AG20443 (cell line): Measurements from ENCODE around the gene ZNF680.
"Not testable (repeated sequence)": the region's sequence is repeated elsewhere in the genome, so short reads cannot be mapped to it uniquely, and the experiment has no call there.

Experiments used
- DNase-seq: peaks from one replicate; pipeline ENCODE4 v3.0.0; 2012; ENCODE audit warnings: low spot score, mixed read lengths

ZNF680 gene

DNA sequence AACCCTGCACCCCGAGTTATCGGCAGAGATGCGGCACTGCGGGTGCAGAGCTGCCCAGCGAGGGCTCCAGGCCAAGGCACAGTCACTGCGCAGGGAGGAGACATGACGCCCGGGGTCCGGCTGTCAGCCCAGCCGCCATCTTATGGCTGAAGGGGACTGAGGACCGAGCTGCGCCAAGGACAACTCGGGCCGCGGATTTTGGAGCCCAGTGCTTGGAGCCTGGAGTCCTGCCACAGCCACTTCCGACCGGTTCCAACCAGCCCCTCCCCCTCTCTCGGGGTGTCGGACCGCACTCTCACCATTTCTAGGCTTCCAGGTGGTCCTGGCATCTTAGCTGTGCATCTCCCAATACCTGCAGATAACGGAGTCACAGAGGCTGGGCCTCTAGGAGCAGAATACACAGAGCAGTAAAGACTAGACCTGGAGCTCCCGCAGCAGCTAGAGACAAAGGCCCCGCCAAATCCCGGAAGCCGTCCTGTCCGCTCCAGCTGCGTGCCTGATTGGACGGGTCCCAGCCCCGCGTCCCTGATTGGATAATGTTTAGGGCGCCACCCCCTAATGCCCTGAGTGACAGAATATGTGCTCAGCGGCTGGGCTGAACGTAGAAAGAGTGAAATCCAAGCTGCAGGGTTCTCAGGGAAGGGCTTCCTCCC is at the start of gene ZNF680:
Gene ZNF680 (minus strand): TSS at position 446 of the 653 bp plus-strand sequence. CDS start 117 bp downstream, at position 329.
- DNase-seq: peak; percentile 94

DNA sequence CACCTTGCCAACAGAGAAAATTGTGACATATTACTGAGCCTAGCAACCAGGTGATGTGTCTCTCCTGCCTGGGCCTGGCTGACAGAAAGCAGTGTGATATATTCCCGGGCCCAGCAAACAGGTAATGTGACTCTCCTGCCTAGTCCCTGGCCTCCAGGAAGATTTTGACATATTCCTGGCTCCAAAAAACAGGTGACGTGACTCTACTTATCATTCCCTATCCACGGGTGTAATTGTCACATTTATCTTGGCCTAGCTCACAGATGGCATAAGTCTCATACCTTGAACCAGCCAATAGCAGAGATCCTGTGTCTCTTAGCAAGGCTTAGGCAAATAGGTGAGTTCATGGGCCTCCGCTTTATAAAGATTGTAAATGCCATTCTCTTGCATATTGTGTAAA is 49.6 kb upstream of the ZNF680 start:
- DNase-seq: no peak

DNA sequence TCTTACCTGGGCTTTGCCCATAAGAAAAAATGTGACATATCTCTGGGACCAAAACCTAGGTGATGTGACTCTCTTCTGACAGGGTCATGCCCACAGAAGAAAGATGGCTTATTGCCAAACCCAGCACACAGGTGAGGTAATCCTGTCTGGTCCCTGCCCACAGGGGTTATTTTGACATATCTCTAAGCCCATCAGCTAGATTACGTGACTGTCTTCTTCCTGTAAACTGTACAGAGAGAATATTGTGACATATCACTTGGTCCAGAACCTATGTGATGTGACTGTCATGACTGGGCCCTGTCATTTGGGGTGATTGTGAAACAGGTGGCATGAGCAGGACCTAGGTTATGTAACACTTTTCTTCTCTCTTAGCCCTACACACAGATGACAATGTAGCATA is 48.8 kb upstream of the ZNF680 start:
- DNase-seq: no peak

DNA sequence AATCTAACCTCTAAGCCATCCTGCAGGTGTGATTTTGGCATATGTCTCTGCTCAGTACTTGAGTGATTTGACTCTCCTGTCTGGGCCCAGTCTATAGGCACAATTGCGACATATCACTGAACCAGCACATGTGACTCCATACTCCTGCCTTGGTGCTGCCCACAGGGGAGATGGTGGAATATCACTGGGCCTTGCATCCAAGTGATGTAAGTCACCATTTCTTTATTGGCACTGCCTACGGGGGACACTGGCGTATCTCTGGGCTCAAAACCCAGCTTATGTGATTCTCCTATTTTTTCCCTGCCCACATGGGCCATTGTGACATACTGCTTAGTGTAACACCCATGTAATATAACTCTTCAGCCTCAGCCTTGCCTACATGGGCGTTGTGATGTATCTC is 48.1 kb upstream of the ZNF680 start:
- no peak for DNase-seq

DNA sequence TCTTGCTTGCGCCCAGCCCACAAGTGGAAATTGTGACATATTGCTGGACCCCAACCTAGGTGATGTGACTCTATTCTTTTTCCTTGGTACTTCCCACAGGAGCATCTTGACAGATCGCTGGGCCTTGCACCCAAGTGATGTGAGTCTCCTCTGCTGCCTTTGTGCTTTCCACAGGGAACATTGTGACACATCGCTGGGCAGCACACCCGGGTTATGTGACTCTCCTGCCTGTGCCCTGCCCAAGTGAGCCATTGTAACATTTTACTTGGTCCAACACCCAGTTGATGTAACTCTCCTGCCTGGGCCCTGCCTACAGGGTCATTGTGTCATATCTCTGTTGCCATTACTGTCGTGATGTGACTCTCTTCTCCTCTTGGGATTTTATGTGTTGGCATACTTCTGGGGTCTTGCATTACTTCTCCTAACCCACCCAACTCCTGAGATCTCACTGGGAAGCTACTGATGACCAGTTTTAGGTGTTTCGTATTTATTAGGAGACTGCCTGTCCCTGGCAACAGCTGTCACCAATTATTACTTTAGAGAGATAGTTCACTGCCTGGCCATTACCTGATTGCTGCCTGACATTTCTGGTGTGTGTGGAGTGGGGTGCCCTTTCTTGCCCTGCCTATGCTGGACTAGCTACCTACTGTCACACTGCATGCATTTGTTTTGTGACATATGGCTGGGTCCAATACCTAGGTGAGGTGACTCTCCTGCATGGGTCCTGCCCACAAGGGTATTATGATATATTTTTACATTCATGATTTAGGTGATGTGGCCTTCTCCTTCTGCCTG is 45.4 kb upstream of the ZNF680 start:
- DNase-seq: no peak

DNA sequence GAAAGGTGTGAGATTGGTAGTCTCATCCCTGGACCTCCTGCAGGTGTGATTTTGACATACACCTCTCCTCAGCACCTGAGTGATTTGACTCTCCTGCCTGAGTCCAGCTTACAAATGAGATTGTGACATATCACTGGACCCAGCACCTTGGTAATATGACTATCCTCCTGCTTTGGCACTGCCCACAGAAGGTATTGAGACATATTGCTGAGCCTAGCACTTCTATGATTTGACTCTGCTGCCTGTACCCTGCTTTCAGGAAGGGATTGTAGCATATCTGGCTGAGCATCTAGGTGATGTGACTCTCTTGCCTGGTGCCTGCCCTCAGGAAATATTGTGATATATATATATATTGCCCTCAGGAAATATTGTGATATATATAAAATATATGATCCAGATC is 43.5 kb upstream of the ZNF680 start:
- no peak for DNase-seq

DNA sequence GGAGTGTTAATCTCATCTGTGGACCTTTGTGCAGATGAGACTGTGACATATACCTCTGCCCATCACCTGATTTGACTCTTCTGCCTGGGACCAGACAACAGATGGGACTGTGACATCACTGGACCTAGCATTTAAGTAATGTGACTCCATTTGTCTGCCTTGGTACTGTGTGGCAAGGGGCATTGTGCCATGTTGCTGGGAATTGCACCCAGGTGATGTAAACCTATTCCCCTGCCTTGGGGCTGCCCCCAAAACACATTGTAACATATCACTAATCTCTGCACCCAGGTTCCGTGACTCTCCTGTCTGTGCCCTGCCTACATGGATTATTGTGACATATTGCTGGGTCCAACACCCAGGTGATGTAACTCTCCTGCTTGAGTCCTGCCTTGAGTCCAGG is 40.4 kb upstream of the ZNF680 start:
- no peak for DNase-seq

DNA sequence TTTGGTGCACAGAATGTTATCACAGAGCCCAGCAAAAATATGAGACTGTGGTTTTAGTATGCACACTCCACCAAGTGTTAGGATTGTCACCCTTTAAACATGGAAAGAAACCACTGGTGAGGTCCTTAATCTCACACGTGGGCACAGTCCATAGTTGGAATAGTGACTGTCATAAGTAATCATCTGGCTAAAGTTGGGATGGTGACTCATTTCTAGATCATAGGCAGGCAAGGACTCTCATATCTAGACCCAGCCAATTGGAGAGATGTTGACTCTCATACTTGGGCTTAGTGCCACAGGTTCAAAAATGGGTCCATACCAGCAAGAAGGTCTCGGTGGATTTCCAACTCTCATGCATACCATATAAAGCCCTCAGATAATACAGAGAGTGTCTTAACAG is 39.6 kb upstream of the ZNF680 start:
- no peak for DNase-seq

DNA sequence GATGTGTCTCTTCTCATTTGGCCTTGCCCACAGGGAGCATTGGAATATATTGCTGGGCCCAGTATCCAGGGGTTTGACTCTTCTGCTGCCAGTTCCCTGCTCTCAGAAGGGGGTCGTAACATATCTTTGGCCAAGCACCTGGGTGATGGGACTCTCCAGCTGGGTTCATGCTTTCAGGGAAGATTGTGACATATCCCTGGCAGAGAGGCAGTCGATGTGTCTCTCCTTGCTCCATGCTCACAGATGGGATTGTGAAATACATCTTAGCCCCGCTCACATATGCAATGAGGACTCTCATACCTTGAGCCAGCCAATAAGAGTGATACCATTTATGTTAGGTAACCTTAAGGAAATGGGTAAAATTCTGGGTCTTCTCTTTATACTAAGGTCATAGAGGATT is 39.2 kb upstream of the ZNF680 start:
- DNase-seq: no peak

DNA sequence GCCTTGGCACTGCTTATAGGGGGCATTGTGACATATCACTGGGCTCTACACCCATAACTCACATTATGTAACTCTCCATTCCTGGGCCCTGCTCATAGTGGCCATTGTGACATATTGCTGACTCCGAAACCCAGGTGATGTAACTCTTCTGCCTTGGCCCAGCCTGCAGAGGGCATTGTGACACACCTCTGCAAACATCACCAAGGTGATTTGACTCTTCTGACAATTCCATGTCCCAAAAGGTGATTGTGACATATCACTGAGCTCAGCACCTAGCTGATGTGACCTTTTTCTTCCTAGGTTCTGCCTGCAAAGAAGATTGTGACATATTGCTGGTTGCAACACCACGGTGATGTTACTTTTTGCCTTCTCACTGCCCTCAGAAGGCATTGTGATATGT is 36.5 kb upstream of the ZNF680 start:
- no peak for DNase-seq

DNA sequence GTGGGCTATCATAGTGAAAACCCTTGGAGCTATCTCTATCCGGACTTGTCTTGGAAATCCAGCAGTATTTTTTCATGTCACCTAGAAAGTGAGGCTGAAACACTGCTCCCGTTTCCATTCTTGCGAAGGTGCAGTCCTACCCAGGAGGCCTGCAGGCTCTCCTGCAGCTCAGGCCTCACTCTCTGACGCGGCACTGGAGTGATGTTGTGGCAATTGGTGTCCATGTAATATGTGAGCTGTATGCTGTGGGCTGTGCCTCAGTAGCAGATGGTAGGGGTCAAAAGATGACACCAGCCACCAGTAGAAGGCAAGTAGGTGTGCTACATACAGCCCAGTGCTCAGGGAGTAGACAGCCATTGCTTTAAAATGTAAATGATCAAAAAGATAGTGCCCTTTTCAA is 28.1 kb upstream of the ZNF680 start:
- DNase-seq: no peak

DNA sequence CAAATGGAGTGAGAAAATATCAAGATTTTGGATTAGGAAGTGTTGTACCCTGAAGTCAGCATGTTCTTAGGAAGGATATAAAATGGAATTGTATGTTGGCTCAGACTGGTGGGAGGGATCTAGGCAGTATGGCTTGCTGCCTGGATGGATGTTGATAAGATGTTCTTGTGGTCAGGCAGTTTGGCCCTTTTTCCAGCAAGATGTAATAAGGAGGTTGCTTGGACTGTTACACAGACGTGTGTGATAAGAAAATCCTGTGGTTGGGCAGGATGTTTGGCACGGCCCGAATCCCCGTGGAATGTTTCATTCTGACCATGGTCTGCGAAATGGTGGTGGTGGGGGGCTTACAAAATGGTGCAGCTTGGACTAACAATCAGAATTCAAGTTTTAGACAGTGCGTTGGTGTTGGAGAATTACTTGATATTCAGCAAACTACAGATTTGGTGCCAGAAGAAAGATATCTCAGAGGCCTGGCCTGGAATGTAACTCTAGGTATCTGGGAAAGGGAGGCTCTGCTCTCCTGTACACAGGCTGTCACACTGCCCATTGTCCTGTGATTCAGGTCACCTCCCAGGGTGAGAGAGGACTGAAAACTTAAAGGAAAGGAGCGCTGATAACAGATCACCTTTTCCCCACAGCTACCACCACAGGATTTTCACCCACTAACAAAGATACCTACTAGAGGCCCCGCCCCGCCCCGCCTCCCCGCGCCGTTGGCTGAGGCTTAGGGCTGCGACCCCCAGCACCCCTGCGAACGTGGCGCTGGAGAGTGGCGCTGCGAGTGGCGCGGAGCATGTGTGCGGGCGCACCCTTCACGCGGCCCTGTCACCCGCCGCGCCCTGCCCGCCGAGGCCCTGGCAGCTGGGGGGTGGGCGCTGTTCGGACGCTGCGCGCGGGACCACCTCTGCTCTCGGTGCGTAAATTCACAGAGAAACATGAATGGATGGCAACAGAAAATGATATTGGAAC is 19.3 kb upstream of the ZNF680 start:
- no peak for DNase-seq

DNA sequence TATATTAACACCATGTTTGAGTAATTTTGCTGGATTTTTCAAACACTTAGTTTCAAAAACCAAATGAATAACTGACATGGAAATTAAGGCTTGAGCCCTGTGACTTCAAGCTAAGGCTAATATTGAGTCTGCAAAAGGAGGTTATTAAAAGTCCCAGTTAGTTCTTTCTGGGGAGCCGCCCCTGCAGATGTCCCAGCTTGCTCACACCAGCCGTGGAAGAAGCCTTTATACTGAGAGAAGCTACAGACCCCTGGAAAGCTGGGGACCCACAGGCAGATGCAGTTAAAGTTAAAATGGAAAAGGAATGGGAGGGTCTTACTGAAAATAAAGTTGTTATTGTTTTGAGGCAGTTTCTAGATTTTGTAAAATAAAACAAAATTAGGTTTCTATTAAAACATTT is 18.5 kb upstream of the ZNF680 start:
- no peak for DNase-seq

DNA sequence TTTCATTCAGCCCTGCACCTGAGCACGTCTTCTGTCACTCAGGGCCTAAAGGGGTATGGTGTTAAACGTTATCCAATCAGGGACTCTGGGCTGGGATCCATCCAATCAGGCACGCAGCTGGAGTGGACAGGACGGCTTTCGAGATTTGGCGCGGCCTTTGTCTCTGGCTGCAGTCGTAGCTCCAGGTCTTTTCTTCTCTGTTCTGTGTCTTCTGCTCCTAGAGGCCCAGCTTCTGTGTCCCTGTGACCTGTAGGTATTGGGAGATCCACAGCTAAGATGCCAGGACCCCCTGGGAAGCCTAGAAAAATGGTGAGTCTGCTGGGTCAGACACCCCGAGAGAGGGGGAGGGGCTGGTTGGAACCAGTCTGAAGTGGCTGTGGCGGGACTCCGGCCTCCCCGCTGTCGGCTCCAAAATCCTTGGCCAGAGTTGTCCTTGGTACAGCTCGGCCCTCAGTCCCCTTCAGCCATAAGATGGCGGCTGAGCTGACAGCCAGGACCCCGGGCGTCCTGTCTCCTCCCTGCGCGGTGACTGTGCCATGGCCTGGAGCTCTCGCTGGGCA is 11.7 kb upstream of the ZNF680 start:
- peak; percentile 87 for DNase-seq

DNA sequence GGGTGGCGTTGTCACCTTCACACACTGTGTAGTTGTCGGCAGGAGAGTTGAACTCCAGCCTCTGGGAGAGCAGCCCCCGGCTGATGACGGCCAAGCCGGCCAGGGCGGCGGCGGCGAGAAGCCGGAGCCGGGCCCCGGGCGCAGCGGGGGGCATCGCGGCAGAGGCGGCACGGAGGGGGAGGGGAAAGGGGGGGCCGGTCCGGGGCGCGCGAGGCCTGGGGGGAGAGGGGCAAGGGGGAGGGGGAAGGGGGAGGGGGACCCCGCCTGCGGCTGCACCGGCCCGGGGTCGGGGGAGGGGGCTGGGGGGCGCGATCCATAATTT is 7.4 kb upstream of the ZNF680 start:
- DNase-seq: not testable (repeated sequence)

DNA sequence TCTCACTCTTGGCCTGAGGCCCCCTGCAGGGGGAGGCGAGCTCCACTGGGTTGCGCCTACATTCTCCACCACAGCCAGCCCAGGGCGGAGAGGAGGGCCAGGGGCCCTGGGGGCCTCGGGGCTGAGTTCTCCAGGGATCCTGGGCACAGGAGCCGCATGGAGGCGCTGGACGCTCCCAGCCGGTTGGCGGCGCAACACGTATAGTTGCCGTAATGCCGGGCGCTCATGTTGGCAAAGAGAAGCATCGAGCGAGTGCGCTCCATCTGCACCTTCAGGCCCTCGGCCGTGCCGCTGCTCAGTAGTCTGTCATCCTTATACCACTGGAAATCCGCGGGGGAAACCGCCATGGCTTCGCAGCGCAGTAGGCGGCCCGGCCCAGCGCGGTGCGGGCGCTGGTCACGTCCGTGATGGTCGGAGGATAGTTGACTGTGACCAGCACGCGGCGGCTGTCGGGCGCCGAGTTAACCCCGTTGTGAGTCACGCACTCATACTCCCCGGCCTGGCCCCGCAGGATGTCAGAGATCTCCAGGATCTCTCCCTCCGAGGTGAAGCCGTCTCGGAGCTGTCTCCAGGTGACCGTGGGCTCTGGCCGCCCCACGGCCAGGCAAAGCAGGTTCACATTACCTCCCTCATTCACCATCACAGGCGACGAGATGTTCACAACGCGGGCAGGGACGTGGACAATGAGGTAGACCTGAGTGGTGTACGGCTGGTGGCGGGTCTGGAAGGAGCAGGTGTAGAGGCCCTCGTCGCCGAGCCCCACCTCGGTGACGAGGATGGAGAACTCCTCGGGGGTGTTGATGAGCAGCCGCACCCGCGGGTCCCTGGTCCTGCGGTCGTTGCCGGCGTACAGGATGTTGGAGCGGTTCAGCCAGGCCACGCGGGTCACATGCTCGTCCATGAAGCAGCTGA is 6.8 kb upstream of the ZNF680 start:
- DNase-seq: peak; percentile 46

DNA sequence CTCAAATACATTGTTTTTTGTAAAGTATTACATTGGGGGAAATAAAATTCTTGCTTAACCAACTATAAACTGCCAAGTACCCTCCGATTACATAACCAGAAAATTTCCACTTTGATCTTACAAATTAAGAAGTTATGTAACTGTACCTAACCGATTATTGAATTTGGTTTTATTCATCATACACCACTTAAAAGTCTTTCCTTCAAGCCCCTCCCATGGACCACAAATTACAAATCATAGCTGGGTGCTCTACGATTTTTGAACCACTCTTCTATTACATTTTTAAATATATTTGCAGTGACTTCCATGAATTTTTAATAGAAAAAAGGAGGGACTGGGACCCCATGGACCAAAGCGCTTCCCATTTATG is 630 bp downstream of the ZNF680 start:
- DNase-seq: no peak

DNA sequence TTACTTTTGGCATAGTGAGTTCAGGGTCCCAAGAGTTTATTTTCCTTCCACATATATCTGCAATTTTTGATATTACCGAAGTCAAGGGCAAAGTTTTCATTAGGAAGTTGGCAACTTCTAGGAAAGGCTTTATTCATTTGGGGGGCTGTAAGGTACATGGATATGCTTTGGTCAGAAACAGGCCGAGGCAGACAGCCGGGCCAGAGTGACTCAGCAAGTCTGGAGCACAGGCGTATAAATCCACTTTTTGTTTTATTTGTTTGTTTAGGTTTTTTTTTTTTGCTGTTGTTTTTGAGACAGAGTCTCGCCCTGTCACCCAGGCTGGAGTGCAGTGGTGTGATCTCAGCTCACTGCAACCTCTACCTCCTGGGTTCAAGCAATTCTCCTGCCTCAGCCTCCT is 3.7 kb downstream of the ZNF680 start:
- peak; percentile 49 for DNase-seq

DNA sequence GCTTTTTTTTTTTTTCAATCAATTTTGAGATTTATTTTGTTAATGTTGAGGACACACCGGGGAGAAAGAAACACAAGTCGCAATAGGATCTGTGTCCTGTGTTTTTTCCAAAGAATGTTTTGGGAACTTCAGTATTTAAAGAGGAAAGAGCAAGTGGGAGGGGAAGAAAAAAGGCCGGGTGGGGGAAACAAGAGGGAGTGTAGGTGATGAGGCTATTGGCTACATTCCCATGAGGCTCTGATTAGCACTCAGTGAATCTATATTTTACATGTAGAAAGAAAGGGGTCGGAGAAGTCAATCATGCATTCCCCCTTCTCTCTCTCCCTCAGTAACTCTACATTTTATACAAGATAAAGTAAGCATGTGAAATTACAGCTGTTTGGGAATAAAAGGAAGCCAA is 4.1 kb downstream of the ZNF680 start:
- no peak for DNase-seq

DNA sequence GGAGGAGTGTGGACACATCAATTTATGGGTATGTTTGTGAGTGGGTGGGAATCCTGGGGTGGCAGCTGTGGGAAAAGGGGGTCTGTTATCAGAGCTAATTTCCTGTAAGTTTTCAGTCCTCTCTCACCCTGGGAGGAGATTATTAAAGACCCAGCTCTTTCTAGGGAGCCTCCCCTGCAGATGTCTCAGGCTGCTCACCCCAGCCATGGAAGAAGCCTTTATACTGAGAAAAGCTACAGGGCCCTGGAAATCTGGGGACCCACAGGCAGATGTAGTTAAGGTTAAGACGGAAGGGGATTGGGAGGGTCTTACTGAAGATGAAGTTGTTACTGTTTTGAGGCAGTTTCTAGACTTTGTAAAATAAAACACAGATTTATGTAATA is 4.6 kb downstream of the ZNF680 start:
- DNase-seq: no peak

DNA sequence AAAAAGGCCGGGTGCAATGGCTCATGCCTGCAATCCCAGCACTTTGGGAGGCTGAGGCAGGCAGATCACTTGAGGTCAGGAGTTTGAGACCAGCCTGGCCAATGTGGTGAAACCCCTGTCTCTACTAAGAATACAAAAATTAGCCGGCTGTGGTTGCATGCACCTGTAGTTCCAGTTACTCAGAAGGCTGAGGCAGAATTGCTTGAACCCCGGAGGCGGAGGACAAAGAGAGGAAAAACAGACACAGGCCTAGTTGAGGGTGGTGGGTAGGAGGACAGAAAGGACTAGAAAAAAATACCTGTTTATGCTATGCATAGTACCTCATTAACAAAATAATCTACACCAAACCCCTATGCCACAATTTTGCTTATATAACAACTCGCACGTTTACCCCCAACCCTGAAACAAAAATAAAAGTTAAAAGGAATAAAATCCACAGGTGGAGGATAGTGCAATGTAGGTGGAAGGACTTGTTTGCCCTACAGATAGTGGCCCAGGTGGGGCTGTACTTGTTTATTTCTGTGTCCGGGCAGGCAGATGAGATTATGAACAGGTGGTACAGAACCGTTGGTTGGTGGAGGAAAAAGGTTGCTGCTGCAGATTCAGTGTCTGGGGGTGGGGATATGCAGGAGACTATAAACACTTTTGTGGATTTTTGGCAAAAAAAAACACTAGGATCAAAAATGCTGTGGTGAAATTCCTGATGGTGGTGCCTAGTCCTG is 5.1 kb downstream of the ZNF680 start:
- DNase-seq: no peak
